ENCODE data around the gene ZNF837.

The ZNF837 gene

DNA sequence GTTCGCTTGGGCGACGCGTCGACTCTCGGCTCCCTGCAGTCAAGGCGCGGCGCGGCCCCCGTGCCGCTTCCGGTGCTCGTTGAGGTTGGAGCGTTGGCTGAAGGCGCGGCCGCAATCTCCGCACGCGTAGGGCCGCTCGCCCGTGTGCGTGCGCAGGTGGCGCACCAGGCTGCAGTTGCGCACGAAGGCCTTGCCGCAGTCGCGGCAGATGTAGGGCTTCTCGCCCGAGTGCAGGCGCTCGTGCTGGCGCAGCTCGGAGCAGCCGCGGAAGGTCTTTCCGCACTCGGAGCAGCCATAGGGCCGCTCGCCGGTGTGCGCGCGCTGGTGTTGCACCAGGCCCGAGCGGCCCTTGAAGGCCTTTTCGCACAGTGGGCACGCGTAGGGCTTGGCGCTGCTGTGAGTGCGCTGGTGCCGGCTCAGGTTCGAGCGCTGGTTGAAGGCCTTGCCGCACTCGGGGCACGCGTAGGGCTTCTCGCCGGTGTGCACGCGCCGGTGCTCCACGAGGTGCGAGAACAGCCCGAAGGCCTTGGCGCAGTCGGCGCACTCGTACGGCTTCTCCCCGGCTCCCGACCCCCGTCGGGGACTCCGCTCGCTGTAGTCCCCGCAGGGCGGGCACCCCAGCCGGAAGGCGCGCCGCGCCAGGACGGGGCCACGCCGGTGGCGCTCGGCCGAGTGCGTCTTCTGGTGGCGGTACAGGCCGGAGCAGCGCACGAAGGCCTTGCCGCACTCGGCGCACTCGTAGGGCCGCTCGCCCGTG lies 13.0 kb downstream of the ZNF837 start:
- no peak for DNase-seq

DNA sequence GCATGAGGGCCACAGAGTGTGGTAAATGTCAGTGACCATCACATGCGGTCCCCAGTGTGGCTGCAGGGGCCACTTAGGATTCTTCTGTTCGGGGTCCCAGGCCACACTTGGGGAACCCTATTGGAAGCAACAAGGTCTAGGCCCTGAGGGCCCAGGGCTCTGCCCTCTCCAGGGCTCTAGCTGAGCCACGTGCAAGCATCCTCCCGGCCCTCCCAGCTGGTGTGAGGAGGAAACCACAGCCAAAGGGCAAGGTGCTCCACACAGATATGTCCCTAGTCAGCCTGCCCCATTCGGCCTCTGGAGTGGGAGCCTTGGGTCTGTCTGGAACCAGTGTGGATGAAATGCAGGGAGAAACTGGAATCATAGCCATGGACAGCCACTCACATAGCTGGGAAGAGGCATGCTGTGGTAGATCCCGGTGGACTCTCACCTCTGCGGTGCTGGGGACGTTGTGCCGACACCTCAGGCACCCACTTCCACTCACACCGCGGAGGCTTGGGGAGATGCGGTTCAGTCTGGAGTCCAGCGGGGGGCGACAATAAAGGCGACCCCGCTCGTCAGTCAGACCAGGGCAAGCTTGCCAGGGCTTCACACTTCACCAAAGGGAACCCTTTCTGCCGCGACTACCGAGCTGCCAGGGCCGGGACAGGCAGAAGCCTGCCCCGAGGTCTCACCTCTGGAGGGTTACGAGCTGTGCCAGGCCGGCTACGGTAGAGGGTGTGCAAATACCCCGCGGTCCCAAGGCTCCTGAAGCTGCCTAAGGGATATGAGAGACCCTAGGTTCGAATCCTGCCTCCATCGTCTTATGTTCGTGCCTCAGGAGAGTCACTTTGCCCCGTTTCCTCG lies 14.0 kb downstream of the ZNF837 start:
- no peak for DNase-seq

DNA sequence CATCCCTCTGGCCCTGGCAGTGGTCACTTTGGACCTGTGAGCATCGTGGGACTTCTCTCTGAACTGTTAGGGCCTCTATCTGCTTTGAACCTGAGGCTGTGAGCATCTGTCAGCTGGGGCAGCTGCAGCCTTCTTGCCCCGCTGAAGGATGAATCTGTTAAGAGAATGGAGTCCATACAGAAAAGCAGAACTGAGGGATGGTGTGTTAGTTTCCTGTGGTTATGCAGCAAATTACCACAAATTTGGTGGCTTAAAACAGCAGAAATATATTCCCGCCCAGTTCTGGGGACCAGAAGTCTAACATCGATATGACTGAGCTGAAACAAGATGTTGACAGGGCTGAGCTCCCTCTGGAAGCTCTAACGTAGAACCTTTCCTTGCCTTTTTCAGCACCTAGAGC lies 16.7 kb downstream of the ZNF837 start:
- no peak for DNase-seq

DNA sequence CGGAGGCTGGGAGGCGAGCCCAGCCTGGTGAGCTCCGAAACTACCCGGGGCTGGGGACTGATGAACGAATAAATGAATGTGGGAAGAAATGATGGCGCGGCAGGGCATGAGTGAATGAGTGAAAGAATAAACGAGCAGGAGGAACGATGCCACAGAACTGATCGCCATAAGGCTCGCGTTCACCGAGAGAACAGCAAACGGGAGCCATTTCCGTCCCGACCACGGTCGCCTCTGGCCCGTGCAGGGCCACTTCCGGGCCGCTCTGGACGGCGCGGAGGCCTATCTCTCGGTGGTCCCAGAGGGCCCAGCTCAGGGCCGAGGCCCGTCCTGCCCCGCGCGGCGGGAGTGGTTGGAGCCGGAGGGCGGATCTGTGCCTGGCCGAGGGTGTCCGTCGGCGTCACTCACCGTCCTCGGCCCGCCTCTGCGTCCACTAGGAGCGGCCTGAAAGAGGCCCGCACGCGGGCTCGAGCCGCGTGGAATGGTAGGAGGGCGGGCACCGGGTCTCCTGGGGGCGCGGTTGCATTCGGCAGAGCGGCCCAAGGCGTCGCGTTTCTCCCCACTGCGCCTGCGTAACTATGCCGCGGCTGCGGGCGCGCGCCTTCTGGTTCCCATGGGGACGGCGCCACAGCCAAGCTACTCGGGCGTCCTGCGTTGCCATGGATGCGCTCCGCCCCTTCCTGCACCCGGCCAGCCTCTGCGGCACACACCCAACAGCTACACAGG lies 18.4 kb downstream of the ZNF837 start, which contains the start of gene ZNF497:
Gene ZNF497, minus strand, starts transcription at position 480 of the 723 bp plus-strand sequence. CDS start 5,116 bp downstream, outside the sequence.
- DNase-seq, result peak; percentile 98

DNA sequence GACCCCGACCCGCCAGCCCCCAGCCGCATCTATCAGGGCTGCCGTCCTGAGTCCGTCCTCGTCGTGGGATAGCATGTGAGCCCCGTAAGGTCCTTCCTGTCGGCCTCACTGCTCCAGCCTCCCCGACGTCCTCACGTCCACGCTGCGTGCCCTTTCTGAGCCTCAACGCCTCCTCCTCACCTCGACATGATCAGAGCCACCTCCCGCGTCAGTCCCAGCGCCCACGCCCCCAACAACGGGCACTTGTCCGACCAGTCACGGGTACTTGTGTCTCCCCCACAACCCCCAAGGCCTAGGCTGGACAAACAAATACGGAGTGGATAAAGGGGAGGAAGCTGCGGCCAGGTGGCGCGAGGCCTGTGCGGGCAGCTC lies 18.9 kb downstream of the ZNF837 start:
- DNase-seq, result peak; percentile 59

DNA sequence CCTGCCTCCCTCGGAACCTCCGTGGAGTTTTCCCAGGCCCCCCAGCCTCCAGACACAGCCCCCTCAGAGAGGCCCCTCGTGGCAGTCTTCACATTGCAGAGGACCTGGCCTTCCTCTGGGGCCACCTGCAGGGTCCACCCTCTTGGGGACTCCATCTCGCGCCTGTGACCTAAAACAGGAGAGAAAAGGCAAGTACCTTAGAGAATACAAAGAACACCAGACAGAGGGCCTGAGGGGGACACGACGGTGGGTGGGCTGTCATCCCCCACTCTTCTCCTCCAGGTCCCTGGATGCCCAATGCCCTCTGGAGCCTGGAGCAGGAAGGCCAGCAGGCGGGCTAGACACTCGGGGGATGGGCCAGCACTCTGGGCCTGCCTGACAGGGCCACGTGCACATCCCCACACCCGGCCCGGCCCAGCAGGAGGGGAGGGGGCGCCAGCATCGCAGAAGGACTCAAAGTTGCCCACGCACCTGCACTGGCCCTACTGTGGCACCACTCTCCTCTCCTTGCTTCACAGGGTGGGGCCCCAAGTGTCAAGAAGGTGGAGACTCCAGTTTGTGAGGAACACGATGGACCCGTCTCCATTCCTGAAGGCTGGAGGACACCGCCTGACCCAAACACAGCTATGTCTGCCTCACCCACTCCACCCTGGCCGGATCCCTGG lies 23.2 kb downstream of the ZNF837 start:
- no peak for DNase-seq

DNA sequence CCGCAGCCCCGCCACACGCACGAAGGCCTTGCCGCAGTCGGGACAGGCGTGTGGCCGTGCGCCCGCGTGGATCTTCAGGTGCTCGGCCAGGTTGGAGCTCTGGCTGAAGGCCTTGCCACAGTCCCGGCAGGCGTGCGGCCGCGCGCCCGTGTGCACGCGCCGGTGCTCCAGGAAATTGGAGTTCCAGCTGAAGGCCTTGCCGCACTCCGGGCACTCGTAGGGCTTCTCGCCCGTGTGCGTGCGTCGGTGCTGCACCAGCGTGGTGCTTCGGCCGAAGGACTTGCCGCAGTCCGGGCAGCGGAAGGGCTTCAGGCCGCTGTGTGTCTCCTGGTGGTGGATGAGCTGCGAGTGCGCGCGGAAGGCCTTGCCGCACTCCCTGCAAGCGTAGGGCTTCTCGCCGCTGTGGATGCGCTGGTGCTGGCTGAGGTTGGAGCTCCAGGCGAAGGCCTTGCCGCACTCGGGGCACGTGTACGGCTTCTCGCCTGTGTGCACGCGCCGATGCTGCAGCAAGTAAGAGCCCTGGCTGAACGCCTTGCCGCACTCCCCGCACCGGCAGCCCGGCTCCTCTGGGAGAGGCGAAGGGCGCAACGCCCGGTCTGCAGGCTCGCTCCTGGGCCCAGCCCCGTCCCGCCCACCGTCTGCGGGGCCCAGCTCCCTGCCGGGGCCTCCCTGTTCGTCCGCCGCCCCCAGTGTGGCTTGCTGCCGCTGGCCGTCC lies 23.9 kb downstream of the ZNF837 start:
- DNase-seq, result no peak

DNA sequence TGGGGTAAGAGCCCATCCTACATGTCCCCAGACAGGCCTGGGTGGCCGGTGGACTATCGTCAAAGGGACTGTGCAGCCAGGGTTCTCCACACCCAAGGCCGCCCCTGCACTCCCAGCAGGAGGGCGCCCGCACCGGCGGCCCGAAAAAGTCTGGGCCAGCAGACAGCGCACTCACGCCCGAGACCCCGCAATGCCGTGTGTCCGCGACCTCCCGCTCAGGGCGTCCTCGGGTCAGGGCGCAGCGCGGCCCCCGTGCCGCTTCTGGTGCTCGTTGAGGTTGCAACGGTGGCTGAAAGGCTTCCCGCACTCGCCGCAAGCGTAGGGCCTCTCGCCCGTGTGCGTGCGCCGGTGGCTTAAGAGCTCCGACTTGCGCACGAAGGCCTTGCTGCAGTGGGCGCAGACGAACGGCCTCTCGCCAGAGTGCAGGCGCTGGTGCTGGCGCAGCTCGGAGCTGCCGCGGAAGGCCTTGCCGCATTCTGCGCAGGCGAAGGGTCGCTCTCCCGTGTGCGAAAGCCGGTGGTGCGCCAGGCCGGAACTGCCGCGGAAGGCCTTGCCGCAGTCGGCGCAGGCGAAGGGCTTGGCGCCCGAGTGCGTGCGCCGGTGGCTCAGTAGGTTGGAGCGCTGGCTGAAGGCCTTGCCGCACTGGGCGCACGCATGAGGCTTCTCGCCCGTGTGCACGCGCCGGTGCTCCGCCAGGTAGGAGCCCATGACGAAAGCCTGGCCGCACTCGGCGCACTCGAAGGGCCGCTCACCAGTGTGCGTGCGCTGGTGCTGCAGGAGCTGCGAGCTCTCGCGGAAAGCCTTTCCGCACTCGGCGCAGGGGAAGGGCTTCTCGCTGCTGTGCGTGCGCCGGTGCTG lies 24.7 kb downstream of the ZNF837 start:
- peak; percentile 47 for DNase-seq

DNA sequence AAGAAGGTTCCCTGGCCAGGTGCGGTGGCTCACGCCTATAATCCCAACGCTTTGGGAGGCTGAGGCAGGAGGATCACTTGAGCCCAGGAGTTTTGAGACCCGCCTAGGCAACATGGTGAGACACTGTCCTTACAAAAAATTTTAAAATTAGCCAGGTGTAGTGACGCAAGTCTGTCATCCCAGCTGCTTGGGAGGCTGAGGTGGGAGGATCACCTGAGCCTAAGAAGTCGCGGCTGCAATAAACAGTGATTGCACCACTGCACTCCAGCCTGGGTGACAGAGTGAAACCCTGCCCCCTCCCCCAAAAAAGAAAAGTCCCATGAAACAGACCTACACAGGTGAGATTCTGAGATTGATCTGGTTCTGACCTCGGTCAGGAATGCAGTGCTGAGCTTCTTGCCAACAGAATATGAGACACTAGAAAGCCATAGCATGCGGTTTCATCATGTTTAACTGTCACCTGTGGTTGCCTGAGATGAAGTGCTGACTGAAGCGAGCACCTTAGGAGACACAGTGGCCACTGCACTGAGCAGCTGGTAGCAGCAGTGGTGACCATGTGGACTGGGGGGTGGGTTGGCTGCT lies 25.5 kb downstream of the ZNF837 start:
- no peak for DNase-seq

DNA sequence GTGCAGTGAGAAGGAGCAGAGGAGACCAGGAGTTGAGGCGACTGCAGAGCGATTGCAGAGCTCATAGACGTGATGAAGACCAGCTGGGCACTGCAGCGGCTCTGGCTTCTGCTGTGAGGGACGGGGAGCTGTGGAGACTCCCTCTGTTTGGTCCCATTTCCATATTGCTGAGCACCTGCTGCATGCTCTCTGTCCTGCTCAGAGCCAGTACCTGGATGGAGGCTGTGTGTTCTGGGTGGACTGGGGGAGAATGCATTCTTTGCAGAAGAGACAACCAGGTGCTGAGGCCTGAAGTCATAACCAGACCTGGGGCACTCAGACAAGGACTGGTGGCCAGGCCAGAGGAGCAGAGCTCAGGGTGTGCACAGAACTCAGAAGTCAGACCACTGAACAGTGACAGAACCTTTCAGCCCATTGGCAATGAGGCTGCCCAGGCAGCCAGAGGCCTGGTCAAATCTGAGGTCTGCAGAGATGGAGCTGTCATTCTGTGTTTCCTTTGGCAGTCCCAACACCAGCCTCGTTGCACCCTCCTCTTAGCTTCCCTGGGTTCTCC lies 26.3 kb downstream of the ZNF837 start:
- no peak for DNase-seq

DNA sequence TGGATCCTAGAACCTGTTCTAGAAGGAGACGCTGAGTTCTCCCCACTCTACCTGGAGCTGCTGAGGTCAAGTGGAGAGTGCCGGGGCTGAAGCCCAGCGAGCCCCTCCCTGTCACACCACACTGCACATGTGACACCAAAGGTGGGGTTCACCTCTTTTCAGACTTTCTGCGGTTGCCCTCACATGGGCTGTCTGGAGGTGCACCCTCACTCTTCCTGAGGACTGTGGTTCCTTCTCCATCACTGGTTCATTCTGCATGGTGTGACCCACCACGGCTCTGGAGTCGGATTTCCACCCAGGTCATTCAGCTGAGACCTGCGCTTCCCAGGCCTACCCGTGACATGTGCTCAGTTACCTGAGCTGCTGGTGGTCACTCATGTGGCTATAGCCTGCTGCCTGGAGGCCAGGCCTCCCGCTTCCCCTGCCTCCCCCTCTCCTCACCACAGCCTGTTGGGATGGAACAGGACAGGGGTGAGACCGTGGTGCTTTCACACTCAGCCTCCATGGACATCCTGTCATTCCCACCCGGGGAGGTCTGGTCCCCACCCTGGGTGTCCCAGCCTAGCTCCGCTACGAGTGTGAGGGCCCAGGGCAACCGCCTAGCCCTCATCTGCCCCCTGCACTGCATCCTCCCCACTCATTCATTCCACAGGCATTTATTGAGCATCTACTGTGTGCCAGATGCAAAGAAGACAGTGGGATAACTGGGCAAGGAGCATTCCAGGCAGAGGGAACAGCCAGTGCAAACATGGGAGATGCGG lies 26.9 kb downstream of the ZNF837 start:
- DNase-seq, result no peak

DNA sequence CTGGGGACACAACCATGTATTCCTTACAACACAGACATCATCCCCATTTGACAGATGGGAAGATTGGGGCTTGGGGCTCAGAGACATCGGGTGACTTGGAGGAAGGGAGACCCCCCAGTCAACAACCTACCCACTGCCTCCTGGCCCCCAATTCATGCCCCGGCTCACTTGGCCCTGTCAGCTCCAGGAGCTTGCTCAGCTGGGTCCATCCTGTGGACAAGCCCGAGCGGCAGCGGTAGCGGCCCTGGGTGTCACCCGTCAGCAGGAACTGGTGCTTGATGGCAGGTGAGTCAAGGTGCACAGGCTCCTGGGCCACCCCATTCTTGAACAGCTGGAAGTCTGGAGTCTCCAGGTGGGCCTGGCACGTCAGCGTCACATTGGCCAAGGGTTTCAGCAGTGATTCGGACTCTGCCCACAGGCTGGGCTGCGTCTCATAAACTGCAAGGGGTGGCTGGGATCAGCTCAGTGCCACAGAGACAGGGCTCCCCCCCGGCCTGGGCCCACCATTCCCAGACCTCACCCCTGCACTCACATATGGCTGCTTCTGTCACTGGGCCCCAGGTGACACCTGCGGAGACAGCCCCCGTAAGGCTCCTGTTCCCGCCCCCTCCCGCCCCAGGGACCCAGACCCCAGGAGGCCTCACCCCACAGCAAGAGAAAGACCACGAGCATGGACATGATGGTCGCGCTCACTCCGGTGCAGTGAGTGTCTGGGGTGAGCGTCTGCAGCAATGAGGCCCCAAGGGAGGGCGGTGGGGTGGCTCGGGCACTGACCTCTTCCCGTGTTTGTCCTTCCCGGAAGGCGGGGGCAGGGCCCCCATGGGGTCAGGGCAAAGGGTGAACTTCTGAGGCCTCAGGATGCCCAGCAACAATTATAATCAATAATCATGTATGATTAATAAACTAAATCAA lies 27.8 kb downstream of the ZNF837 start, which contains the start of gene A1BG:
Gene A1BG, minus strand, starts transcription at position 733 of the 912 bp plus-strand sequence. Its CDS starts 55 bp downstream, at position 678.
- no peak for DNase-seq

DNA sequence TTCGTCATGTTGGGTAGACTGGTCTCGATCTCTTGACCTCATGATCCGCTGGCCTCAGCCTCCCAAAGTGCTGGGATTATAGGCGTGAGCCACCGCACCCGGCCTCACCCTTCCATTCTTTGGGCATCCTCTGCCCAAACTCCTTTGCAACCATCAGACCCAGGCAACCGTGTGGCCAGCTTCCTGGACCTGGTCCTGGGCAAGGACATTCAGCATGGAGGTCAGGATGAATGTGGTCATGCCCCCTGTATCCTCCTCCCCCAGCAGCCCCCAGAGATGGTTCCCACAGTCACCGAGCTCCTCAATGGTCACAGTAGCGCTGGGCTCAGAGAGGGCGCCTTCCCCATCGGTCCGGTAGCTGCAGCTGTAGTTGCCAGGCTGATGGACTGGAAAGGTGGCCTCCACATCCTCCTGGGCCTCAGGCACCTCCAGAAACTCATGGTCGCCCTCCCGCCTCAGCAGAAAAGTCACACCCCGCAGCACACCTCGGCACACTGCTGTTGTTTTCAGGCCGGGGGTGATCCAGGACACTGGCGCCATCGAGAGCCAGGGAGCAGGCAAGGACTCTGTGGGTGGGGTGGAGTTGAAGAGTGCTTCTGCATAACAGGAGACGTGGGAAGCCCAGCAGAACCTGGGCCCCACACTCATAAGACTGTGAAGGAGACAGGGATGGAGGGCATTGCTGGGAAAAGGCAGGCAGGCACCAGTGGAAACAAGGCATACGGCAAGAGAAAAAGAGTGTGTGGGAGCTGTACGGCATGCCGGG lies 28.7 kb downstream of the ZNF837 start:
- DNase-seq, result no peak

DNA sequence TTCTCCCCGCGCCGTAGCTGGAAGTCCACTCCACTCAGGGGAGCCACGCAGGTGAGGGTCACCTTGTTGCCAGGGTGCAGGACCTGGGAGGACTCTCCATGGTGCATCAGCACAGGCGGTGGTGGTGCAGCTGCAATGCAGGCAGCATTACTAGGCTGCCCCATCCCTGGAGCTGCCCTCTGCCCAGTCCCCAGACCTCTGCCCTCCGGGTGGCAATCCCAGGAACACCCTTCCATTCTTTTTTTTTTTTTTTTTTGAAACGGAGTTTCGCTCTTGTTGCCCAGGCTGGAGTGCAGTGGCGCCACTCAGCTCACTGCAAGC lies 29.3 kb downstream of the ZNF837 start:
- DNase-seq, result no peak

DNA sequence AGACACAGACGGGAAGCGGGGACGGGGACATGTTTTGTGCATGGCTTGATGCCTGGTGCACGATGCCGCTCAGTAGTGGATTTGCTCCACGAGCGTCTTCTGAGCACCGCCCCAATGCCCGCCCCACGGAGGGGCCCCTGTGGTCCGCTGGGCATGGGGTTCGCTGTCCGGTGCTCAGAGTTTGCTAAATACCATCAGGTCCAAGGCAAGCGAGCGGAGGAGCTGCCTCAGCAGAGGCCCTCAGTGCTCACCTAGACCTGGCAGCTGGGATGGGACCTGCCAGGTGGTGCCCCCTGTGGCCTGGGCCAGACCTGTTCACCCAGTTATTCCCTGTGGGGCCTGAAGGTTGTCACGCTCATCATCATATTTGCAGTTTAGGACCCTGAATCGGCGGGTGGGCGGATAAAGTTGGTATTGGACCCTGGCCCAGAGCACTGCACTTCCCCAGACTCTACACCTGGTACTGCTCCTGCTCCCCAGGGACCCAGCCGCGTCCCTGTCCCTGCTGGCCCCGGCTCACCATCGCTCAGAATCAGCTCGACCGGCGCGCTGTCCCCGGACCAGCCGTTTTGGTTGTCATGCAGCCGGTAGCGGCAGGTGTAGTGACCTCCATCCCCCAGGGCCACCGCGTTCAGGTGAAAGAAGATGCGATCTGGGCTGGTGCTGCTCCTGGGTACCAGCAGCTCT lies 29.8 kb downstream of the ZNF837 start:
- DNase-seq, result no peak

DNA sequence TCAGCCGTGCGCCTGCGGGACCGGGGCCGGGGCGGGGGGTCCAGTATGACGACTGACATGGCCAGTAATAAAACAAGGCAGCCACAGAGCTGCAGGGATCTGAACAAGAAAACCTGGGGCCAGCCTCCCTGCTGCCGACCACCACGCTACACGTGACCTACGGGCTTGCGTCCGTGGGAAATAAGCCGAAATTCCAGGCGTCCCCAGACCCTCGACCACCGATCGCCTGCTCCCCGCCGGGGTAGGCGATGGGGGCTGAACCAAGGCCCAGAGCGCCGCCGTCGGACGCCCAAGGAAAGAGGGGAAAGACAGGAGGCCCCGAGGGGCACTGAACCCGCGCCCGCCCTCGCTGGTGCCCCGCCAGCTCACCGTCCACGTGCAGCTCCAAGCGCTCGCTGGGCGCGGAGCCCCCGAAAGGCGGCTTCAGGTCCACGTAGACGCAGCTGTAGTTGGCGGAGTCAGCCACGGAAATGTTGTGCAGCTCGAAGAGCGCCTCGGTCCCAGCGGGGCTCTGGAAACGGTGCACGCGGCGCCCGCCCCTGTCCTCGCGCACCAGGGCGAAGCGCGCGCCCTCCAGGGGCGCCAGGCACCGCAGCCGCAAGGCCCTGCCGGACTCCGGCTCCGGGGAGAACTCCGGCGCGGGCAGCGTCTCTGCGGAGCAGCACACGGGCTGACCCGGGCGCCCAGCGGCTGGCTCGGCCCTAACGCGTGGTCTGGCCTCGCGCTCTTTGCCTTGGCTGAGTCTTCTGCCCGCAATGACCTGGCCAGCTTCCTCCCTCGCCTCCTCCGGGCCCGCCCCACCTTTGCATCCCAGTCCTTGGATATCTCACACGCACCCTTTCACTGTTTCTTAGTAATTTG lies 30.6 kb downstream of the ZNF837 start:
- DNase-seq, result no peak
